Activated naive CD4-positive, alpha-beta T cell treated with anti-CD3 and anti-CD28 coated beads, Interleukin-2, amount 10 ng/mL, durations not matched to agents 7 days and 5 days (primary cell): ENCODE measurements around the gene GAD1.

Experiments used
- CTCF ChIA-PET: fragments of 350-600 bp; sonication (Branson Sonifier 250); formaldehyde crosslinking; loops from one replicate; lab custom pipeline; 2021; ENCODE audit warnings: antibody characterized with exemption; lab: Charles Lee
- DNase-seq: peaks from one replicate; pipeline ENCODE4 v3.0.0-alpha.2; 2020
- H3K27ac Mint-ChIP-seq: one replicate; pipeline ENCODE4 v1.8.0; 2021; ENCODE audit warnings: mild to moderate bottlenecking, moderate library complexity, mixed read lengths
- H3K27me3 Mint-ChIP-seq: one replicate; pipeline ENCODE4 v1.8.0; 2021; ENCODE audit warnings: mild to moderate bottlenecking, mixed read lengths
- H3K36me3 Mint-ChIP-seq: one replicate; pipeline ENCODE4 v1.8.0; 2021; ENCODE audit warnings: mixed read lengths
- H3K4me1 Mint-ChIP-seq: one replicate; pipeline ENCODE4 v1.8.0; 2021; ENCODE audit warnings: mixed read lengths
- H3K4me3 Mint-ChIP-seq: one replicate; pipeline ENCODE4 v1.8.0; 2021; ENCODE audit warnings: mild to moderate bottlenecking, moderate library complexity, mixed read lengths
- H3K9me3 Mint-ChIP-seq: one replicate; pipeline ENCODE4 v1.8.0; 2021; ENCODE audit warnings: mixed read lengths

Gene GAD1

GRCh38 chr2:170816504-170817092 is at the start of gene GAD1:
Gene GAD1 (plus strand): TSS chr2:170816887. CDS start chr2:170818592, 1,705 bp downstream.
- Mint-ChIP-seq H3K4me1 (peaks cover 65% of the 10 kb centered on the region), H3K9me3 (no peaks in the 10 kb centered on the region), H3K27me3 (peaks cover 91% of the 10 kb centered on the region), H3K36me3 (no peaks in the 10 kb centered on the region), H3K4me3 (peak within 1 kb of the TSS; percentile 67), H3K27ac (peak within 1 kb of the TSS; percentile 73)
- DNase-seq, result peak; percentile 77
- CTCF ChIA-PET, result interaction anchor here (0.7 to 2.8 kb wide), 14 partner anchors 9 to 577 kb away, joined by 3 to 15 read pairs (median 5); no protein-coding TSS in a partner anchor

GRCh38 chr2:170770008-170770605 is 46.6 kb upstream of the GAD1 start, which contains the start of gene ERICH2:
Gene ERICH2 (plus strand): TSS chr2:170770378. CDS start chr2:170770682, 304 bp downstream.
- DNase-seq, result peak; percentile 50
- Mint-ChIP-seq H3K36me3 (no peaks in the 10 kb centered on the region), H3K27me3 (peaks cover 63% of the 10 kb centered on the region), H3K4me3 (peak within 1 kb of the TSS; percentile 81), H3K27ac (no peak within 1 kb of the TSS), H3K4me1 (peaks cover 21% of the 10 kb centered on the region), H3K9me3 (no peaks in the 10 kb centered on the region)
- CTCF ChIA-PET, result interaction anchor here (1.0 to 1.4 kb wide), 4 partner anchors 24 to 335 kb away, joined by 3 to 4 read pairs (median 4); no protein-coding TSS in a partner anchor

- H3K4me1 Mint-ChIP-seq, result peaks cover 21% of the 10 kb centered on the region
- DNase-seq, result peak; percentile 74
- H3K27ac Mint-ChIP-seq, result no peak overlapping the region
- H3K27me3 Mint-ChIP-seq, result peaks cover 68% of the 10 kb centered on the region
- H3K4me3 Mint-ChIP-seq, result peak overlapping the region; percentile 81
- CTCF ChIA-PET, result interaction anchor here (1.0 to 1.4 kb wide), 4 partner anchors 25 to 335 kb away, joined by 3 to 4 read pairs (median 4); no protein-coding TSS in a partner anchor
- H3K9me3 Mint-ChIP-seq, result no peaks in the 10 kb centered on the region
- H3K36me3 Mint-ChIP-seq, result no peaks in the 10 kb centered on the region
Observed at GRCh38 chr2:170770606-170771420, 45.9 kb upstream of the GAD1 start.

GRCh38 chr2:170771421-170771937 is 45.2 kb upstream of the GAD1 start:
- H3K9me3 Mint-ChIP-seq, result no peaks in the 10 kb centered on the region
- peak overlapping the region; percentile 5 for H3K27ac Mint-ChIP-seq
- CTCF ChIA-PET, result no interaction called here
- no peaks in the 10 kb centered on the region for H3K36me3 Mint-ChIP-seq
- H3K4me1 Mint-ChIP-seq, result peaks cover 20% of the 10 kb centered on the region
- DNase-seq, result no peak
- peak overlapping the region; percentile 70 for H3K4me3 Mint-ChIP-seq
- peaks cover 68% of the 10 kb centered on the region for H3K27me3 Mint-ChIP-seq

GRCh38 chr2:170772295-170772694 is 44.4 kb upstream of the GAD1 start:
- H3K4me3 Mint-ChIP-seq, result peak overlapping the region; percentile 51

GRCh38 chr2:170774074-170774473 is 42.6 kb upstream of the GAD1 start:
- Mint-ChIP-seq H3K4me3 (no peak overlapping the region), H3K36me3 (no peaks in the 10 kb centered on the region), H3K27me3 (peaks cover 63% of the 10 kb centered on the region), H3K9me3 (no peaks in the 10 kb centered on the region), H3K4me1 (peaks cover 16% of the 10 kb centered on the region), H3K27ac (no peak overlapping the region)
- CTCF ChIA-PET, result no interaction called here
- DNase-seq, result no peak

More at GRCh38 chr2:170772295-170772694, 44.4 kb upstream of the GAD1 start:
- no peak for DNase-seq
- H3K4me1 Mint-ChIP-seq, result peaks cover 16% of the 10 kb centered on the region
- CTCF ChIA-PET, result no interaction called here
- no peaks in the 10 kb centered on the region for H3K9me3 Mint-ChIP-seq
- H3K36me3 Mint-ChIP-seq, result no peaks in the 10 kb centered on the region
- H3K27me3 Mint-ChIP-seq, result peaks cover 68% of the 10 kb centered on the region
- H3K27ac Mint-ChIP-seq, result no peak overlapping the region

GRCh38 chr2:170778900-170779299 is 37.8 kb upstream of the GAD1 start:
- no peaks in the 10 kb centered on the region for H3K9me3 Mint-ChIP-seq
- H3K27ac Mint-ChIP-seq, result no peak overlapping the region
- CTCF ChIA-PET, result no interaction called here
- H3K36me3 Mint-ChIP-seq, result no peaks in the 10 kb centered on the region
- no peak for DNase-seq
- no peaks in the 10 kb centered on the region for H3K4me1 Mint-ChIP-seq
- H3K27me3 Mint-ChIP-seq, result peaks cover 30% of the 10 kb centered on the region
- H3K4me3 Mint-ChIP-seq, result no peak overlapping the region

GRCh38 chr2:170779304-170779703 is 37.4 kb upstream of the GAD1 start:
- CTCF ChIA-PET, result no interaction called here
- no peak overlapping the region for H3K27ac Mint-ChIP-seq
- DNase-seq, result no peak
- H3K4me1 Mint-ChIP-seq, result no peaks in the 10 kb centered on the region
- no peak overlapping the region for H3K4me3 Mint-ChIP-seq
- H3K27me3 Mint-ChIP-seq, result peaks cover 27% of the 10 kb centered on the region
- H3K36me3 Mint-ChIP-seq, result no peaks in the 10 kb centered on the region
- no peaks in the 10 kb centered on the region for H3K9me3 Mint-ChIP-seq

- CTCF ChIA-PET, result no interaction called here
- Mint-ChIP-seq H3K27ac (no peak overlapping the region), H3K27me3 (peaks cover 18% of the 10 kb centered on the region), H3K36me3 (no peaks in the 10 kb centered on the region), H3K9me3 (no peaks in the 10 kb centered on the region), H3K4me1 (no peaks in the 10 kb centered on the region), H3K4me3 (no peak overlapping the region)
- DNase-seq, result no peak
Observed at GRCh38 chr2:170782673-170783072, 34.0 kb upstream of the GAD1 start.

GRCh38 chr2:170783549-170783948 is 33.1 kb upstream of the GAD1 start:
- CTCF ChIA-PET, result no interaction called here
- no peak for DNase-seq
- H3K9me3 Mint-ChIP-seq, result no peaks in the 10 kb centered on the region
- no peaks in the 10 kb centered on the region for H3K36me3 Mint-ChIP-seq
- no peaks in the 10 kb centered on the region for H3K4me1 Mint-ChIP-seq
- no peak overlapping the region for H3K4me3 Mint-ChIP-seq
- H3K27me3 Mint-ChIP-seq, result peaks cover 17% of the 10 kb centered on the region
- H3K27ac Mint-ChIP-seq, result no peak overlapping the region

- Mint-ChIP-seq H3K27ac (no peak overlapping the region), H3K36me3 (no peaks in the 10 kb centered on the region), H3K27me3 (peaks cover 17% of the 10 kb centered on the region), H3K9me3 (no peaks in the 10 kb centered on the region), H3K4me1 (no peaks in the 10 kb centered on the region), H3K4me3 (no peak overlapping the region)
- no peak for DNase-seq
- CTCF ChIA-PET, result no interaction called here
Observed at GRCh38 chr2:170798996-170799395, 17.7 kb upstream of the GAD1 start.

GRCh38 chr2:170806548-170806947 is 10.1 kb upstream of the GAD1 start:
- no peaks in the 10 kb centered on the region for H3K27me3 Mint-ChIP-seq
- DNase-seq, result no peak
- no peak overlapping the region for H3K4me3 Mint-ChIP-seq

GRCh38 chr2:170812710-170813600 is 3.7 kb upstream of the GAD1 start:
- peaks cover 35% of the 10 kb centered on the region for H3K4me1 Mint-ChIP-seq
- no peaks in the 10 kb centered on the region for H3K36me3 Mint-ChIP-seq
- DNase-seq, result no peak
- peak overlapping the region; percentile 12 for H3K27ac Mint-ChIP-seq
- CTCF ChIA-PET, result interaction anchor here (0.6 to 6.6 kb wide), 30 partner anchors 9 to 577 kb away, joined by 3 to 40 read pairs (median 4); partner anchors contain the start of gene ERICH2
- H3K9me3 Mint-ChIP-seq, result no peaks in the 10 kb centered on the region
- H3K4me3 Mint-ChIP-seq, result no peak overlapping the region
- H3K27me3 Mint-ChIP-seq, result peaks cover 54% of the 10 kb centered on the region

More at GRCh38 chr2:170806548-170806947, 10.1 kb upstream of the GAD1 start:
- Mint-ChIP-seq H3K4me1 (no peaks in the 10 kb centered on the region), H3K27ac (no peak overlapping the region), H3K36me3 (no peaks in the 10 kb centered on the region), H3K9me3 (no peaks in the 10 kb centered on the region)
- CTCF ChIA-PET, result interaction anchor here (1.4 kb wide), 1 partner anchor 398 kb away, joined by 7 read pairs; no protein-coding TSS in a partner anchor
